ENCODE results near the gene FALEC. TPM values are rescaled to one million over a fixed set of nuclear protein-coding genes. Genes with fewer than 3 reads are reported as not detected.

Gene FALEC
- total and polyA plus RNA-seq, 2 donors, result 0.16 to 0.19 TPM

GRCh38 chr1:150479370-150479769 is 36.2 kb upstream of the FALEC start:
- DNase-seq (ENCODE audit: low read depth in 6 of 9, low spot score in 9 of 9), result no peak
- Histone ChIP-seq H3K27ac (ENCODE audit: low read depth in 1 of 2, low read length in 1 of 2) (no peak overlapping the region), H3K9me3 (ENCODE audit: control insufficient read depth in 2 of 2, insufficient read depth in 1 of 2, low read length in 1 of 2) (no peaks in the 10 kb centered on the region), H3K4me3 (ENCODE audit: low read length in 2 of 2) (no peak overlapping the region), H3K27me3 (ENCODE audit: control insufficient read depth in 2 of 2, insufficient read depth in 1 of 2, low read length in 1 of 2) (no peaks in the 10 kb centered on the region), H3K4me1 (ENCODE audit: control insufficient read depth in 2 of 2, insufficient read depth in 2 of 2, low read length in 2 of 2) (no peaks in the 10 kb centered on the region), H3K36me3 (ENCODE audit: control insufficient read depth in 2 of 2, insufficient read depth in 2 of 2, low read length in 1 of 2) (peaks cover 0 to 5% of the 10 kb centered on the region in 2 donors)
- 87% methylated on average over 4 of the region's 4 CpGs for WGBS

DNA sequence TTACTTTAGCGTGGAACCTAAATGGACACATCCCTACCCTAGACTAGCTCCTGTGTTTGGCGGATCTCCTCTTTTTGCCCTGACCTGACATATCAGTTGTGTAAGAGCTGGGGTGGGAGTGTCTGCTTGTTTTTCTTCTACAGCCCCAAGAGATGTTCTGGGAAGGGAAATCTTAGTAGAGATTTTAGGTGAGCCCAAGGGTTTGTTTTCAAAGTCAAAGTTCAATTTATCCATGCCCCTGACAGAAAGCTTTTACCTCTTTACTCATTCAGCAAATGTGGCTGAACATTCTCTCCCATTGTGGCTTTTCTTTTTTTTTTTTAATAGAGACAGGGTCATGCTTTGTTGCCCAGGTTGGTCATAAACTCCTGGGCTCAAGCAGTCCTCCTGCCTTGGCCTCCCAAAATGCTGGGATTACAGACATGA is 35.6 kb upstream of the FALEC start:
- Histone ChIP-seq H3K4me3 (ENCODE audit: low read length in 2 of 2) (no peak overlapping the region), H3K27ac (ENCODE audit: low read depth in 1 of 2, low read length in 1 of 2) (no peak overlapping the region), H3K4me1 (ENCODE audit: control insufficient read depth in 2 of 2, insufficient read depth in 2 of 2, low read length in 2 of 2) (no peaks in the 10 kb centered on the region), H3K9me3 (ENCODE audit: control insufficient read depth in 2 of 2, insufficient read depth in 1 of 2, low read length in 1 of 2) (no peaks in the 10 kb centered on the region), H3K27me3 (ENCODE audit: control insufficient read depth in 2 of 2, insufficient read depth in 1 of 2, low read length in 1 of 2) (no peaks in the 10 kb centered on the region), H3K36me3 (ENCODE audit: control insufficient read depth in 2 of 2, insufficient read depth in 2 of 2, low read length in 1 of 2) (peaks cover 0 to 2% of the 10 kb centered on the region in 2 donors)
- no peak for DNase-seq (ENCODE audit: low read depth in 6 of 9, low spot score in 9 of 9)
- WGBS, result 84% methylated on average over 2 of the region's 2 CpGs

DNA sequence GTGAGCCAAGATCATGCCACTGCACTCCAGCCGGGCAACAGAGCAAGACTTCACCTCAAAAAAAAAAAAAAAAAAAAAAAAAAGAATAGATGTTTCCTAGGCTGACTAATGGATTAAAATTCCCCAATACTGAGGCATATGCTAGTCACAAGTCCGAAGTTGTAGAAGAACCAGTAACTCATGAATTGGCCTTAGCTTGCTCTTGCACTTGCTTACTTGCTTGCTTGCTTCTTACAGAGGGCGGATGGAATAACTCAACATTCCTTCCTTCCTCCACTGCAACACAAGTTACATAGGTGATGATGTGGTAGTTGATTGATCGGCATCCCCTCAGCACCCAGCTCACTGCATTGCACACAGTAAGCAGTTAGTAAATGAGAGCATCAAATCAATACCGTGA is 31.1 kb upstream of the FALEC start:
- Histone ChIP-seq H3K27ac (ENCODE audit: low read depth in 1 of 2, low read length in 1 of 2) (no peak overlapping the region), H3K27me3 (ENCODE audit: control insufficient read depth in 2 of 2, insufficient read depth in 1 of 2, low read length in 1 of 2) (no peaks in the 10 kb centered on the region), H3K36me3 (ENCODE audit: control insufficient read depth in 2 of 2, insufficient read depth in 2 of 2, low read length in 1 of 2) (peaks cover 0 to 4% of the 10 kb centered on the region in 2 donors), H3K4me3 (ENCODE audit: low read length in 2 of 2) (no peak overlapping the region), H3K4me1 (ENCODE audit: control insufficient read depth in 2 of 2, insufficient read depth in 2 of 2, low read length in 2 of 2) (peaks cover 6 to 8% of the 10 kb centered on the region in 2 donors), H3K9me3 (ENCODE audit: control insufficient read depth in 2 of 2, insufficient read depth in 1 of 2, low read length in 1 of 2) (no peaks in the 10 kb centered on the region)
- no peak for DNase-seq (ENCODE audit: low read depth in 6 of 9, low spot score in 9 of 9)
- 96% methylated on average over 5 of the region's 5 CpGs for WGBS

DNA sequence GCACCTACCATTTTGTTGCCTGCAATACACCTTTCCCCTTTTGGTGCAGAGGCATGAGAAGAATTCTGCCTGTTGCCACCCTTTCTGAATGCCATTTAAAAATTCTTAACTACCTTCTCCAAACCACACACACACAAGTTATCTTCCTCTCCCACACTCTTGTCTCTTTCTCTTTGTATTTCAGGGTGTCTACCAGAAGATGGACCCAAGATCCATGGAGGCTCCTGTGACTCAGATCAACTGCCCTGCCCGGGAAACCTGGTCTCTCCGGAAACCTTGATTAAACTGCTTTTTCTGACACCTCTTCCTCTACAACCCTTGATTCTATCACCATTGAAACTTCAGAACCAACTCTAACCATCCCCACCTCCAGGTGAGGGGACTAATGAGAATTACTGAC is 30.7 kb upstream of the FALEC start:
- Histone ChIP-seq H3K4me1 (ENCODE audit: control insufficient read depth in 2 of 2, insufficient read depth in 2 of 2, low read length in 2 of 2) (peaks cover 6 to 8% of the 10 kb centered on the region in 2 donors), H3K36me3 (ENCODE audit: control insufficient read depth in 2 of 2, insufficient read depth in 2 of 2, low read length in 1 of 2) (peaks cover 0 to 4% of the 10 kb centered on the region in 2 donors), H3K27ac (ENCODE audit: low read depth in 1 of 2, low read length in 1 of 2) (no peak overlapping the region), H3K27me3 (ENCODE audit: control insufficient read depth in 2 of 2, insufficient read depth in 1 of 2, low read length in 1 of 2) (no peaks in the 10 kb centered on the region), H3K4me3 (ENCODE audit: low read length in 2 of 2) (no peak overlapping the region), H3K9me3 (ENCODE audit: control insufficient read depth in 2 of 2, insufficient read depth in 1 of 2, low read length in 1 of 2) (no peaks in the 10 kb centered on the region)
- DNase-seq (ENCODE audit: low read depth in 6 of 9, low spot score in 9 of 9), result no peak
- 67% methylated on average over 2 of the region's 2 CpGs for WGBS

GRCh38 chr1:150486966-150487762 is 28.4 kb upstream of the FALEC start, which contains the start of gene TARS2:
Gene TARS2, plus strand, starts transcription at chr1:150487419. Its CDS starts 32 bp downstream, at chr1:150487451.
- H3K4me3 ChIP-seq (ENCODE audit: low read length in 2 of 2), result peak within 1 kb of the TSS; percentile 68 to 87
- H3K9me3 ChIP-seq (ENCODE audit: control insufficient read depth in 2 of 2, insufficient read depth in 1 of 2, low read length in 1 of 2), result no peaks in the 10 kb centered on the region
- peaks cover 13 to 17% of the 10 kb centered on the region in 2 donors for H3K36me3 ChIP-seq (ENCODE audit: control insufficient read depth in 2 of 2, insufficient read depth in 2 of 2, low read length in 1 of 2)
- peak; percentile 88 to 99 (median 97) for DNase-seq (ENCODE audit: low read depth in 6 of 9, low spot score in 9 of 9)
- H3K27me3 ChIP-seq (ENCODE audit: control insufficient read depth in 2 of 2, insufficient read depth in 1 of 2, low read length in 1 of 2), result no peaks in the 10 kb centered on the region
- H3K27ac ChIP-seq (ENCODE audit: low read depth in 1 of 2, low read length in 1 of 2), result peak within 1 kb of the TSS; percentile 60 to 81
- H3K4me1 ChIP-seq (ENCODE audit: control insufficient read depth in 2 of 2, insufficient read depth in 2 of 2, low read length in 2 of 2), result peaks cover 6 to 8% of the 10 kb centered on the region in 2 donors
- WGBS, result under 1% methylated on average over 30 of the region's 30 CpGs

GRCh38 chr1:150487763-150488115 is 27.8 kb upstream of the FALEC start:
- H3K4me1 ChIP-seq (ENCODE audit: control insufficient read depth in 2 of 2, insufficient read depth in 2 of 2, low read length in 2 of 2), result peaks cover 6 to 8% of the 10 kb centered on the region in 2 donors
- peak in 3 of 9 donors; percentile 4 to 13 (median 6) for DNase-seq (ENCODE audit: low read depth in 6 of 9, low spot score in 9 of 9)
- no peaks in the 10 kb centered on the region for H3K9me3 ChIP-seq (ENCODE audit: control insufficient read depth in 2 of 2, insufficient read depth in 1 of 2, low read length in 1 of 2)
- WGBS, result 6% methylated on average over 7 of the region's 7 CpGs
- peaks cover 17 to 22% of the 10 kb centered on the region in 2 donors for H3K36me3 ChIP-seq (ENCODE audit: control insufficient read depth in 2 of 2, insufficient read depth in 2 of 2, low read length in 1 of 2)
- H3K4me3 ChIP-seq (ENCODE audit: low read length in 2 of 2), result peak overlapping the region; percentile 68 to 87
- no peaks in the 10 kb centered on the region for H3K27me3 ChIP-seq (ENCODE audit: control insufficient read depth in 2 of 2, insufficient read depth in 1 of 2, low read length in 1 of 2)
- H3K27ac ChIP-seq (ENCODE audit: low read depth in 1 of 2, low read length in 1 of 2), result no peak overlapping the region

DNA sequence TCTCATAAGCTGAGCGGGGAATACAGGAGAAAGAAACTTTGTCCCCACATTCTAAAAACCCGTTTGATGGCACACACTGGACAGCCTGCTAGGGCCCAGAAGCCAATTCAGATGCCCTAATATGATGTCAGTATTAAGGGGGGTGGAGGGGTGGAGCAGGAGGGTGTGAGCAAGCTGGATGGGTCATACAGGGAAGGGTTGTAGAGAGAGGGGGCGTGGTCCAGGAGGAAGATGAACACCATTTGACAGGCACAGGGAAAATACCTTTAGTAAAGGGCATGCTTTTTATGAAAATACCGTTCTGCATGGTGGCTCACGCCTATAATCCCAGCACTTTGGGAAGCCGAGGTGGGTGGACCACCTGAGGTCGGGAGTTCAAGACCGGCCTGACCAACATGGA is 22.4 kb upstream of the FALEC start:
- no peak for DNase-seq (ENCODE audit: low read depth in 6 of 9, low spot score in 9 of 9)
- no peak overlapping the region for H3K4me3 ChIP-seq (ENCODE audit: low read length in 2 of 2)
- 98% methylated on average over 8 of the region's 8 CpGs for WGBS
- H3K4me1 ChIP-seq (ENCODE audit: control insufficient read depth in 2 of 2, insufficient read depth in 2 of 2, low read length in 2 of 2), result peaks cover under 1 to 1% of the 10 kb centered on the region in 2 donors
- H3K9me3 ChIP-seq (ENCODE audit: control insufficient read depth in 2 of 2, insufficient read depth in 1 of 2, low read length in 1 of 2), result no peaks in the 10 kb centered on the region
- H3K36me3 ChIP-seq (ENCODE audit: control insufficient read depth in 2 of 2, insufficient read depth in 2 of 2, low read length in 1 of 2), result peaks cover 36 to 45% of the 10 kb centered on the region in 2 donors
- H3K27ac ChIP-seq (ENCODE audit: low read depth in 1 of 2, low read length in 1 of 2), result no peak overlapping the region
- H3K27me3 ChIP-seq (ENCODE audit: control insufficient read depth in 2 of 2, insufficient read depth in 1 of 2, low read length in 1 of 2), result no peaks in the 10 kb centered on the region

GRCh38 chr1:150498342-150498741 is 17.2 kb upstream of the FALEC start:
- no peaks in the 10 kb centered on the region for H3K9me3 ChIP-seq (ENCODE audit: control insufficient read depth in 2 of 2, insufficient read depth in 1 of 2, low read length in 1 of 2)
- H3K36me3 ChIP-seq (ENCODE audit: control insufficient read depth in 2 of 2, insufficient read depth in 2 of 2, low read length in 1 of 2), result peaks cover 35 to 50% of the 10 kb centered on the region in 2 donors
- no peak for DNase-seq (ENCODE audit: low read depth in 6 of 9, low spot score in 9 of 9)
- no peaks in the 10 kb centered on the region for H3K27me3 ChIP-seq (ENCODE audit: control insufficient read depth in 2 of 2, insufficient read depth in 1 of 2, low read length in 1 of 2)
- H3K27ac ChIP-seq (ENCODE audit: low read depth in 1 of 2, low read length in 1 of 2), result no peak overlapping the region
- H3K4me3 ChIP-seq (ENCODE audit: low read length in 2 of 2), result no peak overlapping the region
- WGBS, result 99% methylated on average over 10 of the region's 10 CpGs
- no peaks in the 10 kb centered on the region for H3K4me1 ChIP-seq (ENCODE audit: control insufficient read depth in 2 of 2, insufficient read depth in 2 of 2, low read length in 2 of 2)

- Histone ChIP-seq H3K4me1 (ENCODE audit: control insufficient read depth in 2 of 2, insufficient read depth in 2 of 2, low read length in 2 of 2) (no peaks in the 10 kb centered on the region), H3K9me3 (ENCODE audit: control insufficient read depth in 2 of 2, insufficient read depth in 1 of 2, low read length in 1 of 2) (no peaks in the 10 kb centered on the region), H3K36me3 (ENCODE audit: control insufficient read depth in 2 of 2, insufficient read depth in 2 of 2, low read length in 1 of 2) (peaks cover 41 to 44% of the 10 kb centered on the region in 2 donors), H3K27me3 (ENCODE audit: control insufficient read depth in 2 of 2, insufficient read depth in 1 of 2, low read length in 1 of 2) (no peaks in the 10 kb centered on the region), H3K27ac (ENCODE audit: low read depth in 1 of 2, low read length in 1 of 2) (no peak overlapping the region), H3K4me3 (ENCODE audit: low read length in 2 of 2) (no peak overlapping the region)
- DNase-seq (ENCODE audit: low read depth in 6 of 9, low spot score in 9 of 9), result no peak
- 97% methylated on average over 6 of the region's 6 CpGs for WGBS
Measured at GRCh38 chr1:150505431-150505830, 10.1 kb upstream of the FALEC start.
